ENCODE results near the gene ANGPTL8.

Gene ANGPTL8

GRCh38 chr19:11239377-11240000 lies at the start of gene ANGPTL8:
Gene ANGPTL8, plus strand, starts transcription at chr19:11239619. Its CDS starts 19 bp downstream, at chr19:11239638.
- Histone ChIP-seq H3K27ac (no peak within 1 kb of the TSS), H3K4me3 (no peak within 1 kb of the TSS)

- peak overlapping the region in 1 of 21 experiments; percentile 59 for H3K27ac ChIP-seq
- no peak overlapping the region for H3K4me3 ChIP-seq
Measured at GRCh38 chr19:11190501-11190900, 48.9 kb upstream of the ANGPTL8 start.

DNA sequence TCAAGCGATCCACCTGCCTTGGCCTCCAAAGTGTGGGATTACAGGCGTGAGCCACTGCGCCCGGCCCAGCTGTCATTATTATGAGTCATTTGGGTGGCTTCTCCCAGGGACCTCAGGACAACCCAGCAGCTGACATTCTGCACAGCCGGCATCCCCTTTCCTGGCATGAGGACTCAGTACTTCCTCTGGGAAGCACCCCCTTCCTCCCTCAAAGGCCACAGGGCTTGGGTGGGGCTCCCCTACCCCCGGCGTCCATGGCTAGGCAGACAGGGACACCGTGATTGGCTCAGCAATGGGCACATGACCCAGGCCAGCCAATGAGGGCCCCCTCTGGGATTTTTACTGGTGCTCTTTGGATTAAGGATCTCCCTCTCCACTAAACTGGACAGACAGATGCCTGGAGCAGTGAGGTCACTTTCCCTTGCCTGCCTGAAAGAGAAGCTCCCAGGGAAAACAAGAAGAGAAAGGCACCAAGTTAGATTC lies 48.1 kb upstream of the ANGPTL8 start:
- Histone ChIP-seq H3K4me3 (no peak overlapping the region), H3K27ac (peak overlapping the region in 8 of 21 experiments; percentile 8 to 69 (median 31))

GRCh38 chr19:11191934-11192333 lies 47.5 kb upstream of the ANGPTL8 start:
- Histone ChIP-seq H3K4me3 (no peak overlapping the region), H3K27ac (peak overlapping the region in 7 of 21 experiments; percentile 23 to 69 (median 32))

- Histone ChIP-seq H3K27ac (peak overlapping the region in 4 of 21 experiments; percentile 10 to 70 (median 52)), H3K4me3 (no peak overlapping the region)
Measured at GRCh38 chr19:11192957-11193939, 46.2 kb upstream of the ANGPTL8 start.

GRCh38 chr19:11194173-11194572 lies 45.2 kb upstream of the ANGPTL8 start:
- no peak overlapping the region for H3K4me3 ChIP-seq
- H3K27ac ChIP-seq = peak overlapping the region in 12 of 21 experiments; percentile 5 to 74 (median 52)

GRCh38 chr19:11194656-11195558 lies 44.5 kb upstream of the ANGPTL8 start:
- Histone ChIP-seq H3K27ac (peak overlapping the region in 16 of 21 experiments; percentile 0 to 74 (median 37)), H3K4me3 (no peak overlapping the region)

GRCh38 chr19:11195681-11196080 lies 43.7 kb upstream of the ANGPTL8 start:
- H3K27ac ChIP-seq = peak overlapping the region in 8 of 21 experiments; percentile 0 to 74 (median 48)
- no peak overlapping the region for H3K4me3 ChIP-seq

GRCh38 chr19:11196406-11197287 lies 42.8 kb upstream of the ANGPTL8 start:
- Histone ChIP-seq H3K27ac (peak overlapping the region in 20 of 21 experiments; percentile 29 to 85 (median 76)), H3K4me3 (peak overlapping the region; percentile 38 to 64 (median 55))

DNA sequence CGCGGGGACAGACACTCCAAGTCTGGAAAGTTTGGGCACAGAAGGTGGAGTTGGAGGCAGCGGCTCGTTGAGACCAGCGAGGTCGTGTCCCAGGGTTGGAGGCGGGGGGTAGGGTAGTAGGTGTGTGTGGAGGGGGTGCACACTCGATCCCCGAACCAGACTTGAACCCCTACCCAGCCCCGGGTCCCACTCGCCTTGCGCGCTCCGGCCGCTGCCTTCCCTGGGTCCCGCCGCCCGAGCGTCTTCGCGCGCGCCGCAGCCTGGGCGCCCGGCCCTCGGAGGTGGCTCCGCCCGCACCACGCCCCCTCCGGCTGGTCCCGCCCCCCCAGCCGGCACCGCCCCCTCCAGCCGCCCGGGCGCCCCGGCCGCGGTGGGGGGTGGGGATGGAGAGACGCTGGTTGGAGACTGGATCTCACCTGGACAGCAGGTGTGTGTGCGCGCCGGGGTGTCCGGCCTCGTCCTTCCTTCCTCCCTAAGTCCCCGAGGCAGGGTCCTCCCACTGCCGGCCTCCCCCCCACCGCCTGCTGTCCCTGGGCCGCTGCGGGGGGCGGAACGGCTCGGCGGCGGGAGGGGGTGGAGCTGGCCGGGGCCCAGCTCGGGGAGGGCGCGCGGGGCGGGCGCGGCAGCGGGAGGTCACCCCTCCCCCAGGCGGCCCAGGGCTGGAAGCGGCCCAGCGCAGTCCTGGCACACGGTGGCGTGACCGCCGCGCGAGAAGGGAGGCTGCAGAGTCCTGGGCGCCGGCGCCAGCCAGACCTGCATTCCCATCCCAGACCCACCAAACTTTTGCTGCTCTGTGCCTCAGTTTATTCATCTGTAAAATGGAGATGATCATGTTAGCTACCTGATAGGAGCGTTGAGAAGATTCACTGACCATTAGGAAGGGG lies 41.9 kb upstream of the ANGPTL8 start, which contains the start of gene KANK2:
TSS of gene KANK2 (minus strand) at position 255 of the 884 bp plus-strand sequence. CDS start 3,034 bp downstream, outside the sequence.
- Histone ChIP-seq H3K27ac (peak within 1 kb of the TSS in 20 of 21 experiments; percentile 49 to 85 (median 76)), H3K4me3 (peak within 1 kb of the TSS; percentile 38 to 64 (median 55))

- Histone ChIP-seq H3K27ac (peak overlapping the region in 11 of 21 experiments; percentile 2 to 85 (median 80)), H3K4me3 (peak overlapping the region in 3 of 7 experiments; percentile 51 to 63 (median 55))
Measured at GRCh38 chr19:11198175-11198534, 41.3 kb upstream of the ANGPTL8 start.

GRCh38 chr19:11198769-11199424 lies 40.5 kb upstream of the ANGPTL8 start:
- H3K27ac ChIP-seq = peak overlapping the region in 3 of 21 experiments; percentile 2 to 85 (median 80)
- no peak overlapping the region for H3K4me3 ChIP-seq

GRCh38 chr19:11199517-11199916 lies 39.9 kb upstream of the ANGPTL8 start:
- Histone ChIP-seq H3K4me3 (no peak overlapping the region), H3K27ac (peak overlapping the region in 1 of 21 experiments; percentile 20)

GRCh38 chr19:11200015-11200574 lies 39.3 kb upstream of the ANGPTL8 start:
- Histone ChIP-seq H3K4me3 (no peak overlapping the region), H3K27ac (peak overlapping the region in 1 of 21 experiments; percentile 7)

DNA sequence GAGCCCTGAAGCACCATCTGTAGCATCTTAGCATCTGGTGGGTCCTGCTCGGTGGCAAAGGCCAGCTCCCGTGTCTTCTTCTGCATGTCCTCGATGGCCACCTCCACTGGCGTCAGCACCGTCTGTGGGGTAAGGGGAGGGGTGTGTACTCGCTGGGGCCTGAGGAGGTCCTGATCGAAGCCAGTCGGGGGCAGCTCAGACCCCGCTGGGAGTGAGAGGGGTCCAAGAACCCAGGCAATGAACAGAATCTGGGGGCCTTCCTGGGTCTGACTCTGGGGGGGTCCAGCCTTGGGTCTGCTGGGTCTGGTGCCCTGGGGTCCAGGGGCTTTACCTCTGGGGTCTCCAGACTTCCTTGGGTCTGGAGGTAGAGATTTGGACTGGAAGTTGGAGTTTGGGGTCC lies 38.5 kb upstream of the ANGPTL8 start:
- H3K4me3 ChIP-seq = no peak overlapping the region
- H3K27ac ChIP-seq = no peak overlapping the region

DNA sequence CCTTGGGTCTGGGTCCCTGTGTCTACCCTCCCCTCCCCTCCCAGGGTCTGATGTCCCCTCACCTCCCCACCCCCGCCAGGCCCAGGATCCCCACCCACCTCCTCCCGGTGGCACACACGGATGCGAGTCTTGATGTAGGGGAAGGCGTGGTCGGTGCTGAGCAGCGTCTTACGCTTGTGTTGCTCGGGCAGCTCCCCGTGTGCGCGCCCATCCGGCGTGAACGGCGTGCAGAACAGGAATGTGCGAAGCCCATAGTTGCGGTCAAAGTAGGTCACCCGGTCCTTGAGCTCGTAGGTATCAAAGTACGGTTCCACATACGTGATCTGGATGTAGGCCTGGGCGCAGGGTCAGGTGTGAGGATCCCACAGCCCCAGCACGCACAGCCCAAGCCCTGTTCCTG lies 37.6 kb upstream of the ANGPTL8 start:
- Histone ChIP-seq H3K4me3 (no peak overlapping the region), H3K27ac (peak overlapping the region in 1 of 21 experiments; percentile 29)
